OCI-LY3 (cell line): ENCODE data around the gene ITGAE.

Source experiments
- H2AFZ ChIP-seq: fragments of 200-600, 300-600 bp; shearing (Covaris generic); 2 replicates; pipeline ENCODE4 v1.6.0; 2014; ENCODE audit warnings: antibody characterized with exemption, low read depth, low read length
- H3K27ac ChIP-seq: fragments of 200-600, 300-600 bp; sonication (generic); 2 replicates; pipeline ENCODE4 v1.5.1; 2014; ENCODE audit warnings: mild to moderate bottlenecking, low read length, moderate library complexity, mixed read lengths
- H3K27me3 ChIP-seq: fragments of 200-600, 300-600 bp; sonication (generic); 2 replicates; pipeline ENCODE4 v1.6.1; 2014; ENCODE audit warnings: low read depth, low read length, mixed read lengths
- H3K36me3 ChIP-seq: fragments of 200-600, 300-600 bp; sonication (generic); replicated peaks from 2 replicates; pipeline ENCODE3; 2014; ENCODE audit warnings: low read depth, low read length, mixed read lengths
- H3K4me1 ChIP-seq: fragments of 300-600, 200-600 bp; sonication (generic); 2 replicates; pipeline ENCODE4 v1.6.1; 2014; ENCODE audit warnings: low read length, mixed read lengths
- H3K4me2 ChIP-seq: fragments of 200-600, 300-600 bp; sonication (generic); 2 replicates; pipeline ENCODE4 v1.6.1; 2014; ENCODE audit warnings: low read length, mixed read lengths
- H3K4me3 ChIP-seq: fragments of 300-600, 200-600 bp; sonication (generic); 2 replicates; pipeline ENCODE4 v1.5.1; 2014; ENCODE audit warnings: antibody characterized with exemption, mild to moderate bottlenecking, low read length, moderate library complexity
- H3K79me2 ChIP-seq: fragments of 300-600, 200-600 bp; shearing (Covaris generic); 2 replicates; pipeline ENCODE4 v1.6.1; 2014; ENCODE audit warnings: mild to moderate bottlenecking, low read length, mixed read lengths
- H3K9ac ChIP-seq: fragments of 300-600, 200-600 bp; shearing (Covaris generic); 2 replicates; pipeline ENCODE4 v1.6.0; 2014; ENCODE audit warnings: mild to moderate bottlenecking, low read length, moderate library complexity
- H3K9me3 ChIP-seq: fragments of 200-600, 300-600 bp; shearing (Covaris generic); 2 replicates; pipeline ENCODE4 v1.6.1; 2014; ENCODE audit warnings: low read length, mixed read lengths; ENCODE audit not compliant: insufficient read depth
- H4K20me1 ChIP-seq: fragments of 200-600, 300-600 bp; sonication (generic); 2 replicates; pipeline ENCODE4 v1.6.1; 2016; ENCODE audit warnings: low read length, mixed read lengths; ENCODE audit not compliant: insufficient read depth
- CTCF ChIP-seq: fragments of 200-600, 300-600 bp; sonication (generic); IDR thresholded peaks from 2 replicates; pipeline ENCODE4 v1.5.1; 2014; ENCODE audit warnings: antibody characterized with exemption, low read length, low read depth
- EZH2phosphoT487 ChIP-seq: fragments of 200-600 bp; shearing (Covaris generic); IDR thresholded peaks from 2 replicates; pipeline ENCODE4 v1.6.1; 2018; ENCODE audit warnings: antibody characterized with exemption, mixed run types, low read depth

The ITGAE gene

GRCh38 chr17:3689262-3690093 lies 111.5 kb downstream of the ITGAE start:
- peaks cover 36% of the 10 kb centered on the region for H3K79me2 ChIP-seq
- no peaks in the 10 kb centered on the region for H3K9me3 ChIP-seq
- peaks cover 42% of the 10 kb centered on the region for H3K4me1 ChIP-seq
- no peak overlapping the region for H3K27ac ChIP-seq
- TF ChIP-seq EZH2phosphoT487: no peak
- no peak for TF ChIP-seq CTCF
- H3K27me3 ChIP-seq: no peaks in the 10 kb centered on the region
- H3K9ac ChIP-seq: no peak overlapping the region
- H3K36me3 ChIP-seq: peaks cover 21% of the 10 kb centered on the region
- H4K20me1 ChIP-seq: peaks cover 52% of the 10 kb centered on the region
- H2AFZ ChIP-seq: no peak overlapping the region
- no peak overlapping the region for H3K4me2 ChIP-seq
- no peak overlapping the region for H3K4me3 ChIP-seq

GRCh38 chr17:3688852-3689261 lies 112.1 kb downstream of the ITGAE start:
- no peak for TF ChIP-seq EZH2phosphoT487
- TF ChIP-seq CTCF: no peak
- H3K36me3 ChIP-seq: peaks cover 21% of the 10 kb centered on the region
- H3K4me2 ChIP-seq: no peak overlapping the region

GRCh38 chr17:3688027-3688553 lies 112.9 kb downstream of the ITGAE start:
- Histone ChIP-seq H3K4me1 (peaks cover 32% of the 10 kb centered on the region), H3K79me2 (peaks cover 23% of the 10 kb centered on the region), H4K20me1 (peaks cover 45% of the 10 kb centered on the region), H3K27me3 (no peaks in the 10 kb centered on the region), H3K9me3 (no peaks in the 10 kb centered on the region), H3K4me3 (no peak overlapping the region), H2AFZ (no peak overlapping the region), H3K9ac (no peak overlapping the region), H3K36me3 (peaks cover 21% of the 10 kb centered on the region), H3K4me2 (peak overlapping the region; percentile 16), H3K27ac (peak overlapping the region; percentile 22; the same call in 1 of the 2 replicates)
- no peak for TF ChIP-seq CTCF
- TF ChIP-seq EZH2phosphoT487: no peak

More at GRCh38 chr17:3688852-3689261, 112.1 kb downstream of the ITGAE start:
- Histone ChIP-seq H3K4me1 (peaks cover 36% of the 10 kb centered on the region), H3K27me3 (no peaks in the 10 kb centered on the region), H4K20me1 (peaks cover 49% of the 10 kb centered on the region), H3K79me2 (peaks cover 30% of the 10 kb centered on the region), H3K27ac (no peak overlapping the region; the same call in 1 of the 2 replicates), H3K9me3 (no peaks in the 10 kb centered on the region), H3K4me3 (no peak overlapping the region), H3K9ac (no peak overlapping the region), H2AFZ (no peak overlapping the region)

- Histone ChIP-seq H3K4me2 (no peak overlapping the region), H3K4me1 (peaks cover 19% of the 10 kb centered on the region), H2AFZ (no peak overlapping the region), H3K27me3 (no peaks in the 10 kb centered on the region), H3K9me3 (no peaks in the 10 kb centered on the region), H4K20me1 (peaks cover 20% of the 10 kb centered on the region), H3K4me3 (no peak overlapping the region), H3K27ac (no peak overlapping the region), H3K9ac (no peak overlapping the region), H3K79me2 (no peaks in the 10 kb centered on the region; the same call in 1 of the 2 replicates), H3K36me3 (peaks cover 13% of the 10 kb centered on the region)
- TF ChIP-seq CTCF (no peak), EZH2phosphoT487 (no peak)
These were observed 115.8 kb downstream of the ITGAE start for GRCh38 chr17:3685174-3685573.
